Uterus (tissue), 2 donors: Measurements from ENCODE around the gene CTIF.

Source experiments
- CTCF ChIP-seq, 4 experiments: fragments of 200-600 bp in 2 of 4; fragments of 450-650 bp in 2 of 4; sonication (generic) in 2 of 4; IDR thresholded peaks; one replicate each; pipeline ENCODE4 v1.5.1; 2016 to 2019; ENCODE audit warnings: antibody characterized with exemption in 4 of 4, mild to moderate bottlenecking in 2 of 4, moderate library complexity in 1 of 4
- POLR2A ChIP-seq, 2 donors: fragments of 450-650 bp; IDR thresholded peaks; one replicate each; pipeline ENCODE4 v1.6.1; 2016; ENCODE audit warnings: antibody characterized with exemption in 2 of 2, mild to moderate bottlenecking in 1 of 2, moderate library complexity in 1 of 2

GRCh38 chr18:48492880-48493279 is 46.0 kb upstream of the CTIF start:
- no peak for TF ChIP-seq POLR2A (IDR thresholded peaks at IDR 0.05)
- TF ChIP-seq CTCF (IDR thresholded peaks at IDR 0.05): no peak
